HepG2 (cell line): ENCODE data around the gene MYEOV. TPM values are rescaled to one million over a fixed set of nuclear protein-coding genes. Genes with fewer than 3 reads are reported as not detected.

Source experiments
- ATAC-seq: fragments of 200-7000 bp; cut with Tn5 transposase; 3 replicates; pipeline ENCODE4 v1.9.1; 2020; ENCODE audit warnings: mild to moderate bottlenecking, moderate library complexity
- BruUV-seq: library from RNA; stranded (reverse); fragments of 400-500 nt; replicated peaks from 2 replicates; lab custom pipeline; 2021; lab: Mats Ljungman, UMichigan
- CTCF ChIA-PET: fragments of 300-600 bp; formaldehyde crosslinking; extraction: SDS; loops from one replicate; lab custom pipeline; 2021; ENCODE audit warnings: low total read pairs, inconsistent platforms, low intra/inter-chr PET ratio; lab: Yijun Ruan, JAX
- POLR2A ChIA-PET: fragments of 350-600 bp; sonication (Branson Sonifier 250); formaldehyde crosslinking; loops from one replicate; lab custom pipeline; 2020; ENCODE audit warnings: antibody characterized with exemption, inconsistent platforms; lab: Yijun Ruan, JAX
- DNase-seq: peaks from one replicate; pipeline ENCODE4 v3.0.0-alpha.2; 2015; ENCODE audit warnings: low spot score
- FAIRE-seq: peaks from 3 replicates; lab custom pipeline; 2011; peaks lifted over from hg19 to GRCh38; lab: Jason Lieb, UNC
- H2AFZ ChIP-seq: one replicate; pipeline ENCODE4 v1.6.1; 2011; ENCODE audit warnings: low read length, inconsistent platforms
- H3K27ac ChIP-seq: fragments of 300-600 bp; 3 replicates; pipeline ENCODE4 v1.8.0; 2011; ENCODE audit warnings: mixed run types, mild to moderate bottlenecking, mixed read lengths, low read length, inconsistent platforms; ENCODE audit not compliant: insufficient read depth; ENCODE audit errors: extremely low read length
- H3K27me3 ChIP-seq, 2 experiments: fragments of 200-600 bp in 1 of 2; 2 replicates in 1 of 2; 3 replicates in 1 of 2; pipeline versions ENCODE4 v1.6.0 to v1.8.0; 2011; ENCODE audit warnings: low read length in 2 of 2, mild to moderate bottlenecking in 2 of 2, moderate library complexity in 2 of 2, inconsistent platforms in 1 of 2; ENCODE audit not compliant: insufficient read depth in 2 of 2, control insufficient read depth in 1 of 2
- H3K36me3 ChIP-seq, 2 experiments: fragments of 200-600 bp in 1 of 2; replicated peaks in 1 of 2; 2 replicates in 1 of 2; 3 replicates in 1 of 2; pipeline versions ENCODE4 v1.5.1 to v1.8.0; 2011; ENCODE audit warnings: low read length in 2 of 2, inconsistent platforms in 1 of 2; ENCODE audit not compliant: insufficient read depth in 2 of 2, control insufficient read depth in 1 of 2
- H3K4me1 ChIP-seq: 2 replicates; pipeline ENCODE4 v1.5.1; 2012; ENCODE audit warnings: low read length, inconsistent platforms; ENCODE audit not compliant: insufficient read depth
- H3K4me2 ChIP-seq: 2 replicates; pipeline ENCODE4 v1.6.0; 2011; ENCODE audit warnings: low read depth, low read length, inconsistent platforms
- H3K4me3 ChIP-seq, 3 experiments: fragments of 200-600 bp in 1 of 3; sonication (generic), shearing (Covaris generic) in 1 of 3; replicated peaks in 1 of 3; 2 replicates each; pipeline ENCODE4 v1.5.1; 2011 to 2016; ENCODE audit warnings: low read length in 3 of 3, inconsistent platforms in 2 of 3, low read depth in 2 of 3, mild to moderate bottlenecking in 2 of 3, control low read depth in 1 of 3, mixed read lengths in 1 of 3; ENCODE audit not compliant: insufficient read depth in 1 of 3
- H3K79me2 ChIP-seq: one replicate; pipeline ENCODE4 v1.6.1; 2011; ENCODE audit warnings: low read length, inconsistent platforms; ENCODE audit not compliant: insufficient read depth
- H3K9ac ChIP-seq: 2 replicates; pipeline ENCODE4 v1.6.0; 2011; ENCODE audit warnings: mild to moderate bottlenecking, low read depth, low read length, inconsistent platforms; ENCODE audit not compliant: insufficient read depth
- H3K9me3 ChIP-seq: 2 replicates; pipeline ENCODE4 v1.5.1; 2012; ENCODE audit warnings: mild to moderate bottlenecking, low read length
- H4K20me1 ChIP-seq: 2 replicates; pipeline ENCODE4 v1.6.0; 2011; ENCODE audit warnings: inconsistent platforms, mild to moderate bottlenecking, low read length, moderate library complexity; ENCODE audit not compliant: insufficient read depth
- ATF7 ChIP-seq, 2 experiments: fragments of 450-650 bp in 1 of 2; sonication (generic) in 1 of 2; formaldehyde crosslinking in 1 of 2; IDR thresholded peaks; 2 replicates each; pipeline versions ENCODE4 v1.4.0 to v1.6.1; 2016 to 2020; ENCODE audit warnings: antibody characterized with exemption in 1 of 2, mild to moderate bottlenecking in 1 of 2, missing genetic modification reagents in 1 of 2
- CREB1 ChIP-seq, 2 experiments: fragments of 450-650 bp in 1 of 2; IDR thresholded peaks; 2 replicates each; pipeline ENCODE4 v1.6.1; 2016 to 2017; ENCODE audit warnings: control low read depth in 1 of 2, mild to moderate bottlenecking in 1 of 2, missing compliant biosample characterization in 1 of 2, missing genetic modification characterization in 1 of 2
- KMT2A ChIP-seq: sonication (generic); formaldehyde crosslinking; IDR thresholded peaks from 2 replicates; pipeline ENCODE4 v1.4.0; 2020; ENCODE audit warnings: missing genetic modification reagents
- SRSF9 ChIP-seq: fragments of 200-400 bp; formaldehyde crosslinking; IDR thresholded peaks from 2 replicates; pipeline ENCODE4 v1.6.1; 2018; ENCODE audit warnings: borderline replicate concordance, mild to moderate bottlenecking, low read depth, low read length; ENCODE audit not compliant: insufficient read depth, poor library complexity, severe bottlenecking
- ZNF121 ChIP-seq: sonication (generic); formaldehyde crosslinking; IDR thresholded peaks from 2 replicates; pipeline ENCODE4 v1.5.0; 2020; ENCODE audit warnings: mild to moderate bottlenecking, missing genetic modification reagents
- ZNF772 ChIP-seq: sonication (generic); formaldehyde crosslinking; IDR thresholded peaks from 2 replicates; pipeline ENCODE4 v1.5.0; 2020; ENCODE audit warnings: mild to moderate bottlenecking, missing genetic modification reagents
- WGBS: methylation state at CpG from one replicate; pipeline ENCODE4 v1.1.6; 2017; ENCODE audit warnings: low lambda C conversion rate; 5-methylcytosine and 5-hydroxymethylcytosine counted together
- in situ Hi-C: cut with HindIII; loops from 2 replicates; pipeline ENCODE4 v1.10.0; 2017; ENCODE audit warnings: low pct_unique_long_range_greater_than_20kb; ENCODE audit not compliant: extremely low pct_ligation_motif_present
- intact Hi-C: fragments of 100-400 bp; cut with micrococcal nuclease; formaldehyde crosslinking; loops from one replicate; pipeline ENCODE4 v1.10.0; 2022; ENCODE audit not compliant: unreplicated experiment
- polyA plus RNA-seq, 8 experiments: library from polyadenylated mRNA; depleted of rRNA in 3 of 8; stranded (reverse) in 7 of 8; unstranded in 1 of 8; fragments of >200 nt; fragmentation: Illumina TruSeq in 4 of 8; extraction: Trizol in 4 of 8; gene quantifications; 2 replicates each; pipeline versions ENCODE4 v1.2.1 to v1.2.3, GENCODE V29; 2011 to 2016; ENCODE audit warnings: low read depth in 4 of 8, missing spikeins in 1 of 8, mixed read lengths in 1 of 8; ENCODE audit not compliant: insufficient read depth in 1 of 8
- total RNA-seq, 5 experiments: library from RNA; depleted of rRNA; stranded (reverse); fragments of >200 nt; fragmentation: Illumina TruSeq; extraction: Trizol; gene quantifications; 2 replicates each; pipeline ENCODE4 v1.2.3, GENCODE V29; 2016; ENCODE audit warnings: low read depth in 1 of 5

MYEOV gene
- total and polyA plus RNA-seq, 2 of the 13 experiments (the other 11 are each of a cell fraction or from before 2014, with no cell fraction given): 0.33 to 1.8 TPM

GRCh38 chr11:69264486-69264885 is 29.5 kb upstream of the MYEOV start:
- 20% methylated on average over 2 of the region's 4 CpGs for WGBS
- no TSS peak for BruUV-seq
- no peak overlapping the region for H3K4me3 ChIP-seq
- H3K36me3 ChIP-seq: no peaks in the 10 kb centered on the region
- H2AFZ ChIP-seq: no peak overlapping the region
- intact Hi-C loops: no loop called here
- no peak overlapping the region for H3K27ac ChIP-seq
- peaks cover 2 to 46% of the 10 kb centered on the region in 2 experiments; a peak in 4 of 5 replicates for H3K27me3 ChIP-seq
- no peaks in the 10 kb centered on the region for H4K20me1 ChIP-seq
- no peak overlapping the region for H3K9ac ChIP-seq
- DNase-seq: no peak
- CTCF ChIA-PET: no interaction called here
- H3K9me3 ChIP-seq: no peaks in the 10 kb centered on the region
- H3K4me2 ChIP-seq: no peak overlapping the region
- no peaks in the 10 kb centered on the region for H3K79me2 ChIP-seq
- peaks cover 27% of the 10 kb centered on the region for H3K4me1 ChIP-seq
- POLR2A ChIA-PET: no interaction called here
- no peak for ATAC-seq
- in situ Hi-C loops: no loop called here
- no peak for FAIRE-seq
- no peak for TF ChIP-seq ZNF772 (CRISPR knock-in tag)
- TF ChIP-seq SRSF9: no peak

GRCh38 chr11:69265210-69265609 is 28.7 kb upstream of the MYEOV start:
- no peak for TF ChIP-seq KMT2A (CRISPR knock-in tag)
- peak; percentile 95 for TF ChIP-seq CREB1 (IDR thresholded peaks at IDR 0.05)
- no peak for TF ChIP-seq CREB1 (CRISPR knock-in tag; IDR thresholded peaks at IDR 0.05)
- no peak for TF ChIP-seq ZNF121 (CRISPR knock-in tag)
- peak; percentile 90 for TF ChIP-seq ATF7 (IDR thresholded peaks at IDR 0.05)
- TF ChIP-seq ATF7 (CRISPR knock-in tag; IDR thresholded peaks at IDR 0.05): no peak
- Histone ChIP-seq H3K4me3 (no peak overlapping the region), H3K4me2 (no peak overlapping the region), H3K9me3 (no peaks in the 10 kb centered on the region), H3K36me3 (no peaks in the 10 kb centered on the region), H2AFZ (no peak overlapping the region), H3K9ac (no peak overlapping the region), H3K79me2 (no peaks in the 10 kb centered on the region), H3K27me3 (peaks cover 3 to 48% of the 10 kb centered on the region in 2 experiments; a peak in 4 of 5 replicates), H3K4me1 (peaks cover 27% of the 10 kb centered on the region), H4K20me1 (no peaks in the 10 kb centered on the region), H3K27ac (no peak overlapping the region)
- no peak for ATAC-seq
- BruUV-seq: no TSS peak
- WGBS: 27% methylated on average over 3 of the region's 6 CpGs
- ChIA-PET CTCF (no interaction called here), POLR2A (no interaction called here)
- no peak for DNase-seq
- FAIRE-seq: no peak
- in situ Hi-C loops (no loop called here), intact Hi-C loops (no loop called here)
